Neural cell (in vitro differentiated cells): ENCODE measurements around the gene PIK3R1.

Experiments
- EP300 ChIP-seq: fragments of 450-650 bp; conservative IDR thresholded peaks from 2 replicates; pipeline ENCODE4 v1.6.1; 2014; ENCODE audit warnings: antibody characterized with exemption, mild to moderate bottlenecking, moderate library complexity; ENCODE audit not compliant: poor library complexity, severe bottlenecking
- EZH2 ChIP-seq: fragments of 200-600, 300-800 bp; shearing (Covaris generic), sonication (generic); IDR thresholded peaks from 2 replicates; pipeline ENCODE4 v1.6.1; 2014; ENCODE audit warnings: antibody characterized with exemption, low read length, borderline replicate concordance, mild to moderate bottlenecking; ENCODE audit not compliant: insufficient read depth, poor library complexity, severe bottlenecking
- MXI1 ChIP-seq: fragments of 450-650 bp; conservative IDR thresholded peaks from 2 replicates; pipeline ENCODE4 v1.6.1; 2014; ENCODE audit warnings: antibody characterized with exemption, mild to moderate bottlenecking; ENCODE audit not compliant: poor library complexity, severe bottlenecking
- POLR2AphosphoS5 ChIP-seq: IDR thresholded peaks from 2 replicates; pipeline ENCODE4 v1.6.1; 2012
- RAD21 ChIP-seq: fragments of 450-650 bp; conservative IDR thresholded peaks from 2 replicates; pipeline ENCODE4 v1.6.1; 2014; ENCODE audit warnings: antibody characterized with exemption, mild to moderate bottlenecking, moderate library complexity
- SMC3 ChIP-seq: fragments of 450-650 bp; conservative IDR thresholded peaks from 2 replicates; pipeline ENCODE4 v1.6.1; 2014; ENCODE audit warnings: antibody characterized with exemption, mild to moderate bottlenecking, moderate library complexity; ENCODE audit not compliant: poor library complexity
- TAF1 ChIP-seq: IDR thresholded peaks from 2 replicates; pipeline ENCODE4 v1.6.1; 2012; ENCODE audit warnings: low read depth
- TF ChIP-seq, protein P1 (sequence below): IDR thresholded peaks from 2 replicates; pipeline ENCODE4 v1.6.1; 2012; ENCODE audit warnings: borderline replicate concordance
- TF ChIP-seq, protein P2 (sequence below): fragments of 450-650 bp; IDR thresholded peaks from 2 replicates; pipeline ENCODE4 v1.5.1; 2014; ENCODE audit warnings: antibody characterized with exemption, mild to moderate bottlenecking, moderate library complexity; ENCODE audit not compliant: poor library complexity, severe bottlenecking

DNA sequence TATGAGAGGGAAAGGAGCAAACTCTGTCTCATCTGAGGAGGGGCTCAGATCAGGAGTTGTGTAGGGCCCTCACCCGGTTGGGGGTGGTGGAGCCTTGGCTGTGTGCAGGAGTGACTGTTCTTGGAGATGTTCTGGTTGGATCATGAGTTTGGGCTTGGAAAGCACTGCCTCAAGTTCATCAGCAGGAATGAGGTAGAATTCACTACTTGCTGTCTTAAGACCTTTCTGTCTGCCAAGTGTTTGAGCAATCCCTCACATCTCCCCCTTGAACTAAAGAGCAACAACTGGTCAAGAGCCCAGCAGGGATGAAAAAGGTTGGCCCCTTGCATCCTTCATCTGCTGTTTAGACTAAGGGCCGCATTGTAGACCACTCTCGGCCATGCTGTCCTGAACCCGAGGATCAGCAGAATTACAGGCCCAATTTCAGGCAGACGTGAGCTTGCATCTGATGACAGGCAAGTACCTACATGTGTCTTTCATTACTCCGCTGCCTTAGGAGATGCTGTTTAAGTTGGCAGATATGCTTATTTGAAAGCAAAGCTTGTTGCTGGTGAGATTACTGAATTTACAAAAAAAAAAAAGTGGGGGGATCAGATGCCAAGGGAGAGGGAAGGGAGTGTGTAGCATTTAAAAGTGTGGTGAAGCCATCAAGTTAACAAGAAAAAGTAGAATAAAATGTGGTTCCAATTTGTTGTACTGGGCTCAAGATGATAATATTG lies 36.4 kb downstream of the PIK3R1 start:
- TF ChIP-seq, protein P1, sequence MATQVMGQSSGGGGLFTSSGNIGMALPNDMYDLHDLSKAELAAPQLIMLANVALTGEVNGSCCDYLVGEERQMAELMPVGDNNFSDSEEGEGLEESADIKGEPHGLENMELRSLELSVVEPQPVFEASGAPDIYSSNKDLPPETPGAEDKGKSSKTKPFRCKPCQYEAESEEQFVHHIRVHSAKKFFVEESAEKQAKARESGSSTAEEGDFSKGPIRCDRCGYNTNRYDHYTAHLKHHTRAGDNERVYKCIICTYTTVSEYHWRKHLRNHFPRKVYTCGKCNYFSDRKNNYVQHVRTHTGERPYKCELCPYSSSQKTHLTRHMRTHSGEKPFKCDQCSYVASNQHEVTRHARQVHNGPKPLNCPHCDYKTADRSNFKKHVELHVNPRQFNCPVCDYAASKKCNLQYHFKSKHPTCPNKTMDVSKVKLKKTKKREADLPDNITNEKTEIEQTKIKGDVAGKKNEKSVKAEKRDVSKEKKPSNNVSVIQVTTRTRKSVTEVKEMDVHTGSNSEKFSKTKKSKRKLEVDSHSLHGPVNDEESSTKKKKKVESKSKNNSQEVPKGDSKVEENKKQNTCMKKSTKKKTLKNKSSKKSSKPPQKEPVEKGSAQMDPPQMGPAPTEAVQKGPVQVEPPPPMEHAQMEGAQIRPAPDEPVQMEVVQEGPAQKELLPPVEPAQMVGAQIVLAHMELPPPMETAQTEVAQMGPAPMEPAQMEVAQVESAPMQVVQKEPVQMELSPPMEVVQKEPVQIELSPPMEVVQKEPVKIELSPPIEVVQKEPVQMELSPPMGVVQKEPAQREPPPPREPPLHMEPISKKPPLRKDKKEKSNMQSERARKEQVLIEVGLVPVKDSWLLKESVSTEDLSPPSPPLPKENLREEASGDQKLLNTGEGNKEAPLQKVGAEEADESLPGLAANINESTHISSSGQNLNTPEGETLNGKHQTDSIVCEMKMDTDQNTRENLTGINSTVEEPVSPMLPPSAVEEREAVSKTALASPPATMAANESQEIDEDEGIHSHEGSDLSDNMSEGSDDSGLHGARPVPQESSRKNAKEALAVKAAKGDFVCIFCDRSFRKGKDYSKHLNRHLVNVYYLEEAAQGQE, result no peak
- TF ChIP-seq, protein P2, sequence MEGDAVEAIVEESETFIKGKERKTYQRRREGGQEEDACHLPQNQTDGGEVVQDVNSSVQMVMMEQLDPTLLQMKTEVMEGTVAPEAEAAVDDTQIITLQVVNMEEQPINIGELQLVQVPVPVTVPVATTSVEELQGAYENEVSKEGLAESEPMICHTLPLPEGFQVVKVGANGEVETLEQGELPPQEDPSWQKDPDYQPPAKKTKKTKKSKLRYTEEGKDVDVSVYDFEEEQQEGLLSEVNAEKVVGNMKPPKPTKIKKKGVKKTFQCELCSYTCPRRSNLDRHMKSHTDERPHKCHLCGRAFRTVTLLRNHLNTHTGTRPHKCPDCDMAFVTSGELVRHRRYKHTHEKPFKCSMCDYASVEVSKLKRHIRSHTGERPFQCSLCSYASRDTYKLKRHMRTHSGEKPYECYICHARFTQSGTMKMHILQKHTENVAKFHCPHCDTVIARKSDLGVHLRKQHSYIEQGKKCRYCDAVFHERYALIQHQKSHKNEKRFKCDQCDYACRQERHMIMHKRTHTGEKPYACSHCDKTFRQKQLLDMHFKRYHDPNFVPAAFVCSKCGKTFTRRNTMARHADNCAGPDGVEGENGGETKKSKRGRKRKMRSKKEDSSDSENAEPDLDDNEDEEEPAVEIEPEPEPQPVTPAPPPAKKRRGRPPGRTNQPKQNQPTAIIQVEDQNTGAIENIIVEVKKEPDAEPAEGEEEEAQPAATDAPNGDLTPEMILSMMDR, result no peak
- no peak for TF ChIP-seq POLR2AphosphoS5
- TF ChIP-seq EZH2, result no peak
- TF ChIP-seq SMC3, result no peak
- TF ChIP-seq RAD21, result no peak
- TF ChIP-seq MXI1, result no peak
- no peak for TF ChIP-seq EP300
- TF ChIP-seq TAF1, result no peak
